ENCODE data around the gene DLGAP1.

GRCh38 chr18:4063545-4063944 is 391.6 kb downstream of the DLGAP1 start:
- TF ChIP-seq ZNF274 (IDR thresholded peaks at IDR 0.05; ENCODE audit: low read depth, low read length) (no peak), YY1 (IDR thresholded peaks at IDR 0.05; ENCODE audit: insufficient read depth, insufficient read length) (no peak), SUZ12 (IDR thresholded peaks at IDR 0.05; ENCODE audit: extremely low read depth, insufficient read depth, insufficient read length) (no peak)
